ENCODE results near the gene UBQLNL.

Gene UBQLNL

DNA sequence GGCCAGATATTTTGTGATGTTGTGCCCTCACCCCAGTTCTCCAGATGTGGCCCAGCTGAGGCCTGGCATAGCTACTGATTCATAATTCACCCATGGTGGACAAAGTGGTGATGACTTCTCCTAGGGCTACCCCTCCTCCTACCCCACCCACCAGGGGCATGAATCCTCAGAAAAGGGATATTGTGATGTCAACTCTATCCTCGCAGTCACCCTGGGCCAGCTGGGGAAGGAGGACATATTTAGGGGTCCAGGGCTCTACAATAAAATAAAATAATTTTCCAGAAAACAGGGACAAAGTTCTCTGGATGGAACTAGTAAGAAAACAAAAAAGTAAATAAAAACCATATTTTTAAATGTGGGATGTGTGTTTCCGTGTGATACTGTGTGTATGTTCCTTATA, at the start of gene UBQLNL:
Gene UBQLNL, minus strand, starts transcription at position 101 of the 400 bp plus-strand sequence. CDS start 258 bp downstream, outside the sequence.
- DNase-seq (ENCODE audit: low spot score): no peak

DNA sequence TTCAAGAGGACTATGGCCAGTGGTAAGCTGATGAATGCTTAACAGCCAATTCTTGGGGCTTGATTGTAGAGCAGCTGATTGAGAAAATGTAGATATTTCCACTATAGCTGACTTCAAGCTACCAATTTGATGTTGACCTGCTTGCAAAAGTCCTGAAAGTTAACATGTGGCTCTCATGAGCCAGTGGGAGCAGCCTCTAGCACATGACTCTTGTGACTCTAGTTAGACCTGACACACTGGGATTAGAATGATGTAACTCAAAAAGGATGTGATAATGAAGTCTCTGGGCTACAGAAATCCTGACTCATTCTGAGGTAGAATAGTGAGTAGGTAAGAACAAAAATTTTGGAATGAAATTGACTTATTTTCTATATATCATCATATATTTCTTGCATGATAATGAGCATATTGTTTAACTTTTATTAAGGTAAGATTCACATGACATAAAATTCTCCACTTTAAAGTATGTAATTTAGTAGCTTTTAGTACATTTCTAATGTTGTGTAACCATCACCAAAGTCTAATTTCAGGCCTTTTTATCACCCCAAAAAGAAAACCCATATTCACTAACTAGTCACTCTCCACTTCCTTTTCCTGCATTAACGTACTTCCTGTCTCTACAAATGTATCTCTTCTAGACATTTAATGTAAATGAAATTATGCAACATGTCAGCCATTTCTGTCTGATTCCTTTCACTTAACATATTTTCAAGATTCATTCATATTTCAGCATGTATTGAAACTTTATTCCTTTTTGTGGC, 47.9 kb upstream of the UBQLNL start:
- no peak for DNase-seq (ENCODE audit: low spot score)

GRCh38 chr11:5557751-5558150, 41.3 kb upstream of the UBQLNL start:
- DNase-seq (ENCODE audit: low spot score): no peak

DNA sequence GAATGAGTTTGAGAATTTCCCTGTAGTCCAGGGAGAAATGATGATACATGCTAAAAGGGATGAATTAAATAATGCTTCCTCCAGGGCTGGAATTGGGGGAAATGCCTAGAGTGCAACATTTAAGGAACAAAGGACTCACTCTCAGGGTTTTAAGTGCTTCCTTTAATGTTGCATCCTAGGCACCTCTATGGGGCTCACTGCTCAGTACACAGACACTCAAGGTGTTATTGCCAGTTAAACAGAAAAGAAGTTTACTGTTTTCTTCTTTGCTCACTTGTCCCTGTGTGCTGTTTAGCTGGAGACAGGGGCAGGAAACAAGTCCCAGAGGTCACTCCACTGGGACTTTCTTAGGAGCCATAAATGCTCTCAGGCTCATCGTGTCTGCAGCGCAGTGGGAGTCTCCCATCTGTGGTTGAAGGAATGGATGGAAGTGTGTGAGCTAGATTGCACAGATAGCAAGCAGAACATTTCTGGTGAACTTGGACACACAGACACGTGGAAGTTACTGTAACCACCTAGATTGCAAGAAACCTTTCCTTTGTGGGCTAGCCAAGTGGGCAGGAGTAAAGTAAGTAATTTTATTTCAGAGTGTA, 40.2 kb upstream of the UBQLNL start:
- DNase-seq (ENCODE audit: low spot score): no peak

GRCh38 chr11:5553343-5553742, 36.8 kb upstream of the UBQLNL start:
- no peak for DNase-seq (ENCODE audit: low spot score)

GRCh38 chr11:5550440-5551095, 34.1 kb upstream of the UBQLNL start:
- peak; percentile 52 for DNase-seq (ENCODE audit: low spot score)

DNA sequence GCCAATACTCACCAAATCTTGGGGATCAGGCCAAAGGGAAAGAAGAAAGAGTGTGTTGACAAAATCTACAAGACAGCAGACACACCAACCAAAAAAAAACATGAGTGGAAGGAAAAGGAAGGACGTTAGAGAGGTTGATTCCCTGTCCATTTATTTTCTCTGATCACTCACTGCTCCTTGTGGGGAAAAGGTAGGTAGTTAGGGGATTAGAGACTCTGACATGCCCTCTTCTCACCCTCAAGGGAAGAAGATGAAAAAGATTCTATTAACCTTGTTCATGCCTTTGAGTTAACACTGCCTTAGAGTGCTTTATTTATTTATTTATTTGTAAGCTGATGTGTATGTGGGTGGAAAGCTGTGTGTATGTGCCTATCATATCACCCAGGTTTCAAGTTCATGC, 31.9 kb upstream of the UBQLNL start, which contains the start of gene OR52H1:
Gene OR52H1, minus strand, starts transcription at position 101 of the 400 bp plus-strand sequence. CDS start 3,035 bp downstream, outside the sequence.
- DNase-seq (ENCODE audit: low spot score): no peak

- no peak for DNase-seq (ENCODE audit: low spot score)
Measured at GRCh38 chr11:5547982-5548381, 31.5 kb upstream of the UBQLNL start.

DNA sequence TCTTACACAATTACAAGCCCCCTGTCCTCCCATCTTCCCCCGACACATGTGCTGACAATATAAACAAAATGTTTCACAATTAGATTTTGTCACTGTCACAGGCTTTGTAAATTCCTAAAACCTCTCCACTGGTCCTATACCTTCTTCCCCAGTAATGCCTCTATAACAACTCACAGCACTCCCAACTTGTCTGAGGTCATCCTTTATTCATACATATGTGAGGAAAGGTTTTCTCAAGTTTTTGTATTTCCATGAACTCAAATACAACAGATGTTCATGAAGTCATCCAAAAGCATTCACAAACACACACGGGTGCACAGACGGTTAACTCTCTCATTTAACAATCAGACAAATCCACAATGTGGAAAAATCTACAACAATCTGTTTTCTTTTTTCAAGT, 30.0 kb upstream of the UBQLNL start:
- DNase-seq (ENCODE audit: low spot score): peak; percentile 15

DNA sequence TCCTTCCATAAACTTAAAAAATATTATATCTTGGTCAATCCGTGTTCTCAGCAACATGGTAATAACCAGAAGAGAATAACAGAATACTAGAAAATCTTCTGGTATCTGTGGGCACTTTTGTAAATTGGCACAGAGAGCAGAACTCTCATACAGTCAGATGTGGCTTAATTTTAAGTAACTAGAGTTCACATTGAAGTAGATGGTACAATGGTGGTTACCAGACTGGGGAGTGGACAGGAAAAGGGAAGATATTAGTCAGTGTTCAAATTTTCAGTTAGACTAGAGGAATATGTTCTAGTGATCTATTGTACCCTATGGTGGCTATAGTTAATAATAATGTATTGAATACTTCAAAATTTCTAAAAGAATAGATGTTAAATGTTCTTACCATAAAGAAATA, 24.9 kb upstream of the UBQLNL start:
- DNase-seq (ENCODE audit: low spot score): no peak

DNA sequence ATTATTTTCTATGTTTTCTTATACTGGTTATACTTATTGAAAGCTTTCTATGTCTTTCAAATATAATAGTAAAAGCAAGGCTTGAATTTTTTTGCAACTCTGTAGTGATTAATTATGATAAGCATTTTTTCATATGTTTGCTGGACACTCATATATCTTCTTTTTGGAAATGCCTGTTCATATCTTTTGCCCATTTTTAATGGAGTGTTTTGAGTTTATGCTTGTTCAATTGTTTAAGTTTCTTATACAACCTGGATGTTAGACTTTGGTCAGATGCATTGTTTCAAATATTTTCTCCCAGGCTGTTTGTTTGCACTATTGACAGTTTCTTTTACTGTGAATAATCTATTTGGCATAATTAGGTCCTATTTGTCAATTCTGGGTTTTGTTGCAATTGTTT, 20.0 kb upstream of the UBQLNL start:
- DNase-seq (ENCODE audit: low spot score): no peak

DNA sequence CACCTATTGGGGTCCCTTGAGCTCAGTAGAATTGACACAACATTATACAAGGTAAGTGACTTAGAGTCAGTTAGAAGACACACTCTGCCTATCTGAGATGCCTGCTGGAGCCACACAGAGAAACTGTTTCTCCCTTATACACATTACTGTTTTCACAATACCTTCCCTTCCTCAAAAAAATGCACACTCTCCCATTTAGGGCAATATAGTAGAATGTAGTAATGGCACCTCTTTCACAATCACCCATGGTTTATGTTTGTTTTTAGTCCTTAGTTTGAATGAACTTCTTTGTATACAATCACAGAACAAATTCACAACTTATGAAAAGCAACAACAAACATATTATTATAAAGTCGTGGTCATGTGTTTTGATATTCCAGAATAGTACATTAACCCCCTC, 17.5 kb upstream of the UBQLNL start:
- no peak for DNase-seq (ENCODE audit: low spot score)

- DNase-seq (ENCODE audit: low spot score): no peak
Measured at GRCh38 chr11:5531053-5531831, 14.7 kb upstream of the UBQLNL start.

- DNase-seq (ENCODE audit: low spot score): no peak
Measured at GRCh38 chr11:5528495-5528894, 12.0 kb upstream of the UBQLNL start.

DNA sequence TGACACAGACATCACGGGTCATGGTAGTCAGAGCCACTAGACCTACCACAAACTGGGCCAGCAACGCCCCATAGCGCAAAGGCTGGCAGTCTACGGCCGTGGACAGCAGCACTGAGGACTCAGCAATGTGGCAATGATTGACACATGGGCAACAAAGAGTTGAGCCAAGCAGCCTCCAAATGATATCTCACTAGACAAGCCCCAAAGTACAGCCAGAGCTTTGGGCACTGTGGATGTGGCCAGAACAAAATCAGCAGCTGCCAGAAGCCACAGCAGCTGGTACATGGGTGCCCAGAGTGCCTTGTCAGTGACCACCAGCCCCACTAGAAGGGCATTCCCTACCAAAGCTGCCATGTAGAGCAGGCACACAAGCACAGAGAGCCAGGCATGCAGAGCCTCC, 11.2 kb upstream of the UBQLNL start:
- no peak for DNase-seq (ENCODE audit: low spot score)

DNA sequence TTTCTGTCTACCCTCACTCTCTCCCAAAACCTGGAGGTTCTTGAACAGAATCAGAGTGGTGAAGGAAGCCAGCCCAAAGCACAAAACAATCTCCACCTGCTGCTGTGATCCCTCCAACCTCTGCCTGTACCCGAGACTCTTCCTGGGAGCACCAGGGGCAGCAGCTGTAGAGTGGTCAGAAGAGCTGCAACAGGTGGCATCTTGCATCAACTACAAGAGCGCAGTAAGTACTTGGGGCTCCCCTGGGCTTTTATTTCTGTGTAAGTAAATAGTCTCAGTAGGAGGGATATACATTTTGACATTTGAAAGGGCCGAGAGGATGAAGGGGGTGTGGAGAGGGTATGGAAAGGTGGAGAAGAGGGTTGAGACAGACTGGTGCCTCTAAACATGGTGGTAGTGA, 8.3 kb upstream of the UBQLNL start:
- DNase-seq (ENCODE audit: low spot score): no peak

DNA sequence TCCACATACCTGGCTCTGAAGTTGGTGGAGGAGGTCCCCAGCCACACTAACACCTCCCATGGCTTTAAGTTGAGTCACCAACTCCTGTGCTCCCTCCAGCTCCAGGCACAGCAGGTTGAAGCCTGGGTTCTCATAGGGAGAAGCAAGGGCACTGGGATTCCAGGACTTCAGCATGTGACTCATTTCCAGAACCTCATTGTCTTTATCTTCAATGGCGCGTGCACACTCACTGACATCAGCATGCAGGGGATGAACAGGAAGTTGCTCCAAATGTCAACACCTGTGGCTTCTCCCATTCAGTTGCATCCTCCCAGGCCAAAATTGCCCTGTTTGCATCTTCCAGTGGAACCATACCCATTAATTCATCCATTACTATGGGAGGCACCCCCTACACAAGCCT, 5.8 kb upstream of the UBQLNL start:
- DNase-seq (ENCODE audit: low spot score): no peak

DNA sequence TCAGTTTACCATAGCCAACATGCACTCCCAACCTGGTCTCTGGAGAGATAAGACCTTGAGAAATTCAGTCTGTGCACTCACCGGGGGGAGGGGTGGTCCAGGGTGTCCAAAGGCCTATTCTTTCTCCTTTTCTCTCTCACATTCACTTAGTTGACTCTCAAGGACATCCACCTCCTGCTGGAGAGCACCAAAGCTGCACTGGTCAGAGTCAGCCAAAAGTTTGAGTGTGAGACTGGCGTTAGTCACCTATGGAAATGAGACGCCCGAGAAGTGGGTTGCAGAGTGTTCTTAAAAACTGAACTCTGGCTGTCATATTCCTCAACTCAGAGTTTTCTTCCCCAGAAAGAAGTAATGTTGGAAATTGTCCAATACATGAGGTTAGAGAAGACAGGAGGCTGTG, 5.0 kb upstream of the UBQLNL start:
- DNase-seq (ENCODE audit: low spot score): no peak

GRCh38 chr11:5514841-5515240, 1.7 kb downstream of the UBQLNL start:
- DNase-seq (ENCODE audit: low spot score): no peak

GRCh38 chr11:5509803-5510202, 6.7 kb downstream of the UBQLNL start, which contains the start of gene UBQLN3:
UBQLN3 (minus strand) TSS chr11:5509957; CDS start chr11:5509558, 399 bp downstream.
- no peak for DNase-seq (ENCODE audit: low spot score)

DNA sequence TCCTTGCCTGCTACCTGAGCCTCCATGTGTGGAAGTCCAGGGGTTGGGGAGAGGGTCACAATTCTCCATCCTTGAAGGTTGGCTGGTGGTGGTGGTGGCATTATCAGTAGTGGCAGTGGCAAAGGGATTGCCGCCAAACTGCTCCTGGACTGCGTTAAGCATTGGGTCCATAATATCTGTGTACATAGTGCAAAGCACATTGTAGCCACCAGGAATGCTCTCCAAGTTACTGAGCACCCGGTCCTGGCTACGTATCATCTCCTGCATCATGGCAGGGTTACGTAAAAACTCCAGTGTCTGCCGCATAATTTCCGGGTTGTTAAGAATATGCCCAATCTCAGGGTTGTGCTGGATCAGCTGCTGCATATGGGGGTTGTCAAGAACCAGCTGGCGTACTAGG, 7.9 kb downstream of the UBQLNL start:
- DNase-seq (ENCODE audit: low spot score): no peak

- DNase-seq (ENCODE audit: low spot score): no peak
Measured at GRCh38 chr11:5507933-5508305, 8.6 kb downstream of the UBQLNL start.

Data from AG08396 (cell line).